Renal cortex interstitium (tissue), 11 donors: Measurements from ENCODE around the gene EPB41L3. TPM values are rescaled to one million over a fixed set of nuclear protein-coding genes. Genes with fewer than 3 reads are reported as not detected.

Experiments used
- DNase-seq, 11 donors: peaks; one replicate each; pipeline ENCODE4 v3.0.0-alpha.2; 2013; ENCODE audit warnings: low read depth in 9 of 11, low spot score in 4 of 11; ENCODE audit errors: extremely low read depth in 1 of 11
- polyA plus RNA-seq, 3 donors: library from polyadenylated mRNA; unstranded; fragments of 120-200 nt; gene quantifications; one replicate each; pipeline ENCODE4 v1.2.1, GENCODE V29; 2013; ENCODE audit not compliant: insufficient read length in 3 of 3

EPB41L3 gene
- polyA plus RNA-seq, 3 donors: 57.5 to 63.1 (median 58.2) TPM

DNA sequence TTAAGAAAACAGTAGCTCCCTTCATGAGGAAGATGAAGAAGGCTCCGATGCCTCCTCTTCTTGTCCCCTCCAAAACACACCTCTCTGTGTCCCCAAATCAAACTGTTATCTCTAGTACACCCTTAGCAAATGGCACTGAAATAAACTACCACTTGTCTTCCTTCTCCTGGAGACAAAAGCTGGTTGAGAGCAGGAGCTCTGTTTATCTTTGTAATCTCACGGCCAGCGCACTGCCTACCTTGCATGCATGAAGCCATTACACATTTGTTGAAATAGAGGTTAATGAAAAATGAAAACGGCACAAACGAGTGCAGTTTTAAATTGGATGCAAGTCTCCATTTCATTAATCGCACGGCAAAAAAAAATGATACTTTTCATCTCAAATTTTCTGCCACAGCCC, 113.7 kb downstream of the EPB41L3 start:
- no peak for DNase-seq

DNA sequence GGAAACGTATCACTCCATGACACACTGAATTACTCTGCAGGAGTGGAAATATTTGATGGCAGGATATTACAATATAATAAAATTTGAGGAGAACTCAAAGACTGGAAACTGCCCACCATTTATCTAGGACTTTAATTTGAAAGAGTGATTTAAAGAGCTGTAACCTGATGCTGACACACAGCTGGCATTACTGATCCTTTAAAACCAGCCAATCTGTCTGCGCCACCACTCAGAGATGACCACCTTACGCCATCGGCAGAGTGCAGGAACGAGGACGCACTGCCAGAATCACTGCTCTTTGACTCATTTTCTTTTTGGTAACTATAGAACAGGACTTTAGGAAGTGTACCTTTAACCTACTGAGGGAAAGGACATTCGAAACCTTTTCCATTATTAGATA, 114.1 kb downstream of the EPB41L3 start:
- no peak for DNase-seq

DNA sequence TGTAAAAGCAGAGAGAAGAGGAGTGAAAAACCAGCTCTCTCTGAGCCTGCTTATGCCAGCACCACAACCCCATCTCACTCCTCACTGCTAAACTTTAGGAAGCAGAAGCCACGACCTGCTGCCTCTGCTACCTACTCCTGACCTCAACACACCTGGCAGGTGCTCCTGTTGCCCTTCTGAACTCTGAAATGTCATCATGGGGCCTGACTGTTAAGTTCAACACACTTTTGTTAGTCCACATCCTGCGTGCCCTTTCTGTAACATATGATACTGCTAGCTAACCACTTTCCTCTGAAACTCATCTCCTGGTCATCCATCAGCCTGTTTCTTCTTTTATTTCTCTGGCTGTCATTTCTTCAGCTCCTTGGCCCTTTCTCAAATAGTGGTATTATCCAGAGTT, 118.1 kb downstream of the EPB41L3 start:
- DNase-seq: no peak

DNA sequence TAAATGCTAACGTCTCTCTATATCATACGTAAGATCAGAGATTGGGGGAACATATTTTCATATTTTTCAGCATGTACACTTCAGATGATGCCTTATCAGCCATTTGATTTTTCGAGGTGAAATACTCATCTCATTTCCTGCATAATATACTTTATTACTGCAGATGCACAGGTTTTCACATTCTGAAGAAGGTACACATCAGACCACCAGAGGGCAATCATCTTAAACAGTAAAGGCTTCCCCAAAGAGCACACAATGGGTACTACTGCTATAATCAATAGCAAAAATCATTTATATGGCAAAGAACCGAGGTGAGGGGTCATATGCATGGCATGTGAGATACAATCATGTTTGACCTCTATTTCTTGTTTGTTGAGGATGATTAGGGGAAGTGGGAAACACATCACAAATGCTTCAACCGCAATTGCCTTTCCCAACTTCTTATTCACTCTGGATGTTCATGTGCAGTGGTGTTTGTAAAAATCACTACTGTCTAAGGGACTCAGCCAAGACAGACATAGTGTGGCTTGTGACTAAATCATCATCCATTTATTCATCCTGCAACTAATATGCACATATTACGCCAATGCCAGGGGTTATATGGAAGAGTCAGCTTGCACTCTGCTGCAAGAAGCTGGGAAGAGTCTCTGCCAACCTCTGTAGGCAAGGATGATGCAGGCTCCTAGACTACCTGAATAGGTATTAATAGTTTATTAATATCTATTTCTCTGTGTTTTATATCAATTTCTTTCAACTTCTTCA, 118.7 kb downstream of the EPB41L3 start:
- DNase-seq: peak in 1 of 11 donors; percentile 24

DNA sequence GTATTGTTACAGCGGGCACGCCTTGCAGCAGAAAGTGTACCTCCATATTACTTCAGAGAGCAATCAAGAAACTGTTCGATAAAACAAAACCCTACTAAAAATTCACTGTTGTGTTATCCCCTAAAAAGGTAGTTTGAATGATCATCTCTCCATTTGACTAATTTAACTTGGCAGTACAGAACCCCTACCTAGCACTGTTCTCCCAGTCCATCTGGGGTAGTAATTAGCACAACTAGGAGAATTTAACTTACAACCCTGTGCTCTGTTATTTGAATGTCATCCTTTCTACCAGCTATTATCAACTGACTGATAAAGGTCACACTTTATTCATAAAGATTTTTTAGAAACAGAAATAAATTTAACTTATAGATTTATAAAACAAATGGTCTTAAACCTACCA, 121.2 kb downstream of the EPB41L3 start:
- no peak for DNase-seq

DNA sequence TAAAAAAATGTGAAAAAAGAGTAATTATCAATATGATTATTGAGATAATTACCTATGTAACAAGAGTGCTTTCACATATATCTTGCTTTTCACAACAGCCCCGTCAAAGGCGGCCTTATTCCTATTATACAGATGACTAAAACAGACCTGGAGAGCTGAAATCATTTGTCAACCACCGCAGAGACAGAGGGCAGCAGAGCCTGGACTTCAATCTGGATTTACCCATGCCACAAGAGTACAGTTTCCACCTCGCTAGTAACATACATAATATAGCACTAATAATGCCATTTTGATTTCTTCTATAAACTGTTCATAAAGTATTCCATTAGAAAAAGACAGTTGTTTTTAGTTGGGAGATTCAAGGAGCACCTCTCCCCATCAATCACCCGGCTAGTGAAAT, 121.8 kb downstream of the EPB41L3 start:
- DNase-seq: no peak

DNA sequence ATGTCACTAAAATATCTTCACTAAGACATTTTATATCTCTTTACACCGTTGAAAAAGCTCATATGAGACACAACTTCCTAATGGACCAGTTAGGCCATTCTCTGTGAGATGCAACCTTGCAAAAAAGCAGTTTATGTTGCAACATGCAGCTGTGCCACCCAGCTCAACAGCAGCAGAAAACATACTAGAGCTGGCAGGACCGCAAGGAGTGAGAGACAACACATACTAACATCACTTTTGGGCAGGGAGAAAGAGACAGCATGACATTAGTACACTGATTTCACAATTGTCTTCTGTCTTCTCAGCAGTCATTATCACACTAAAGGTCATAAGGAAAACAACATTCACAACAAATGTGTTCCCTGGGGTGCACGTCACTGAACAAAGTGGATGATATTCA, 122.9 kb downstream of the EPB41L3 start:
- DNase-seq: no peak

DNA sequence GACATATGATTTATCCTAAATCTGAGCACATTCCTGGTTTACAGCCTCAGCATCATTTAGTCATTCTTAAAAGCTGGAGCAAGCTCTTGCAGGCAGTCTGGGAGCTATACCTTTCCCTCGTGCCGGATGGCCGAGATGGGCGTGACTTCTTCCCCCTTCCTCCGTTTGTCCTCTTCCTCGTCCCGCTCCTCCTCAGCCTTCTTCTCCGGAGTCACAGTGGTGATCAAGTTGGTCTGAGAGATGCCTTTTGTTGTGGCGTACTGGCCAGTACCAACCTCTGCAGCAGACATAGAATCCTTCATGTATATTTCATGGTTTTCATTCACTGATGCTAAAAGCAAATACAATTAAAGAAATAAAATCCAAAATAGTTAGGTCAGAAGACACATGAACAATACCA, 124.2 kb downstream of the EPB41L3 start:
- no peak for DNase-seq

DNA sequence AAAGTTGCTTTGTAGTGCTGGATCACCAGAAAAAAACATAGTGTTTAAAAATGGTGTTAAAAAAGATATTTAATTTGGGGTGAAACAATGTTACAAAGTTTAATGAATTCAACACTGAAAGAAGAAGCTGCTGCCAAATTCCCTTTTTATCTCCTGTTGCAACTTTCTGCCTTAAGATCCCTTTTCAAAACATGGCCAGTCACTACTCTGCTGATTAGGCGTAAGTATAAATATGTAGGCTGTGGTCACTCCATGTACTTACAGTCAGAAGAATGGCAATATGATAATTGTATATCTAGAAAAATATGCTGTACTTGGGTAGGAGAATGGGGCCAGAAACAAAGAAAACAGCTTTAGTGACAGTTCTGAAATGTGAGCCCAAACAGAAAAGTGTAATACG, 124.8 kb downstream of the EPB41L3 start:
- DNase-seq: no peak

DNA sequence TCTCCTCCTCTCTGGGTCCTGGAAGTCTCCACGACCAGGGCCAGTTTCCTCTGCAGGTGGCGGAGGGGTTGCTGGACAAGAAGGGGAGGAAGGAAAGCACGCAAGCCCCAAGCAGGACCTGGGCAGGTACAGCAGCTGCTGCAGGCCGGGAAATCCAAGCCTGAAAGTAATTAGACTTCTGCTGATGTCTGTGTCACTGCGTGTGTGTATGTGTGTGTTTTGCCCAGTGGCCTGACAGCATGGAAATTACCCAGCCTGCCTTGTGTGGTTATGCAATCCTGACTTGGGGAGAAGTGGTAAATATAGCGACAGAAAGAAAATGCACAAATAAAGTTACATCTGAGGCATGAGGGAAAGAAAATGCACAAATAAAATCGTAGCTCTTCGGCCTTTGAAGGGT, 126.5 kb downstream of the EPB41L3 start:
- DNase-seq: peak in 5 of 11 donors; percentile 21 to 45 (median 33)

DNA sequence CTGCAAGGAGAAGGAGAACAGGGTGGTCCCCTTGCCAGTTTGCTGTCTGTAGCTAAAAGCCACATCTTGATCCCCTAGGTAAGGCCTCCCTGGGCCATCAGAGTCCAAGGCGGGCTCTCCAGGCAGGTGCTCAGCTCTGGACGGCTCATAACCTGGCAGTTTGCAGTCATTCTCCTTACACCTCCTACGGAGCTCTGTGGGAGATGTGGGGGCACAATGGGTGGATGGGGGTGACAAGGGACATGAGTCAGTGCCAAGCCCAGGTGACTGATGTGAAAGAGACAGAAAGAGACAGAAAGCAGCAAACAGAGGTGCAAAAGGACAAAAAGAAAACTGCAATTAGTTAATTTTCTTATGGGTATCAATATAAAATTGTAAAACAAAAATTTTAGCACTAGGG, 127.7 kb downstream of the EPB41L3 start:
- no peak for DNase-seq

DNA sequence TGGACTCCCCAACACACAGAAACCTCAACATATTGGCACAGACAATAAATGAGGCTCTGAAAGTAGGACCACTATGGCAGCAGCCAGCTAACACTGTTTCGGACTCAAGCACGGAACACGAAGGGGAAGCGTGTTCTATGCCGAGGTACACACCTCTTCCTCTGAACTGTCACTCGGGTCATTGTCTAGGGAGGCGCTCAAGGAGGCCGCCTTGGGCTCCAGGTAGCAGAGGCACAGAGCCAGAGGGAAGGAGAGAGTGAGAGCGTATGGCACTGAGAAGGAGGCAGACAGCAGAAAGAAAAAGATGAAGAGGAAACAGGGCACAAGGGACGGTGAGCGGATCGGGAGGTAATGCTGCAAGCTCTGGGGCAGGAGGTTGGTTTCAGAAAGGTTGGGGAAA, 128.1 kb downstream of the EPB41L3 start:
- DNase-seq: no peak

DNA sequence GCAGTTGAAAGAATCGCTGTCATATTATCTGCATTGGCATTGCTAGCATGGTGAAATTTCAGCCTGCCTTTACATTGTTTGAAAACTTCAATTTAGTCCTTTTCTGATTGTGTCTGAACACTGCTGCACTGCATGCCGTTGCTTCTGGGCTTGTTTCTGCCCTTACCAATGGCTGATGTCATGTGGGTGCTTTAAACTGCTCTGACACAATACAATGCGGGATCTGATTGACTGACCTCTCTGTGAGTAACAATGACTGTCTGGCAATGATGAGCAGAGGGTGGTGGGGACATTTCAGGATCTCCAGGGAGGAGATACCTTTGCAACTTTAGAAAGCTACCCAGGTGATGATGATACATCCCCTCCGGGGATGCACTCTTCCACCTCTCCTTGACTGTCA, 128.8 kb downstream of the EPB41L3 start:
- DNase-seq: no peak

DNA sequence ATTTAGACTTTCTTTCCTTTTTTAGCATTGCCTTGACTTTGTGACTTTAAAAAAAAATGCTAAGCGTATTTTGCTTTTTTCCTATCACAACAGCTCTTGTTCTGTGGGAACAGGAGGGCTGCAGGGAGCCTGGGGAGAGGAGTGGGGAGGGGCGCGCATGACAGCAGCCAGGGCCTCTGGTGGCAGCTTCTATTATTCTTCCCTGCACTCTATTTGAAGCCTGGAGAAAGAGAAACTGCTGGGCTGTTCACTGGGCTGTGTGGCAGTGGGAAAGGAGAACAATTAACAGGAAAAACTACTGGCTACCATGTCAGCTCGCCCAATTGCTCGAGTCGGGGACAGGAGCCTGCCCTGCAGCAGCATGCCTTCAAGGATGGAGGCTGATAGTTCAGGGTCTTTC, 129.3 kb downstream of the EPB41L3 start:
- no peak for DNase-seq

DNA sequence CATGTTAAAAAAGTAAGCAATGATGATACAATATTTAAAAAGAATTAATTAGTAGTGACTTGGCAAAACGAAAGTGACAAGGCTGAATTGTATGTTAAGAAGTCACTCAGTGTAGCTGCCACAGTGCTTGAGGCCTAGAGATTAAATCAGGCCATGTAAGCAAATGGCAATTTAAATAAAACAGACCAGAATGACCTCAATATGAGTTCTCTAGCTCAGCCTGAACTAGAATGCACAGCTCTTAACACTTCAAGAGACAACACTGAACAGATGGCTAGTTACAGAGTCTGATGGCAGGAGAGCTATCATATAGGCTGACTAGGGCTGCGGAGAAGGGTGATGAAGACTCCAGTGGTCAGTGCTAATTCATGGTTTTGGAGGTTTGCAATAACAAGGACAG, 130.3 kb downstream of the EPB41L3 start:
- no peak for DNase-seq

DNA sequence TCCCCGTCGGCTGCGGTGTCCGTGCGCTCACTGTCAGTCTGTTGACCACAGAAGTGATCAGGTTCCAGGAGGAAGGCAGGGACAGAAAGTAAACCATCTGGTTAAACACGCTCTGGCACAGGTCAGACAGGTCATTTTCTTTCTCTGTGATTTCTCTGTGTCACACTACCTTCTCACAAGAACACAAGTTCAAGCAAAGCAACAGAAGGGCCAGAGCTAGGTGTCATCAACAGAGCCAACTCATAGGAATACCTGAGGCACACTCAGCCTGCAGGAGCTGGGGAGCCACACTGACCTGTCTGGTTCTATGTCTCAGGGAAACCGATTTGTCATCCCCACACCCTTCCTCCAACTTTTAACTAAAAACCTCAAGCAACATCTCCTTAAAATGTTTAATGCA, 133.2 kb downstream of the EPB41L3 start:
- no peak for DNase-seq

DNA sequence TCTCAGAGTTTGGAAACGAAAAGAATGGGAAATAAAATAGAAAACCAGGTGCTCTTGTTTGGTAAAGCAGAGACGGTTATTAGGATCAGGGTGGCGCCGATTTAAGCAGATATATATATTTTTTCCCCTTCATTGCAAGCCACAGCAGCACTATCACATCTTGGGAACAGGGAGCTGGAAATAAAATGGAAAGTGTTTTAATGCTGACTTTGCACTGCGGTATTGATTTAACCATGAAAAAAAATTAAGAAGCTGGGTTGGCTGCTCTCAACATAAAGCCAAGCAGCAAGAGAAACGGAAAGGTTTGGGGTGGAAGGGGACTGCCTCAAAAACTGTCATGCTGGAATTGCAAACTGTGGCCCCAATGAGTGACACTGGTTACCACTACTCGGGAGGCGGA, 145.5 kb downstream of the EPB41L3 start:
- DNase-seq: no peak

DNA sequence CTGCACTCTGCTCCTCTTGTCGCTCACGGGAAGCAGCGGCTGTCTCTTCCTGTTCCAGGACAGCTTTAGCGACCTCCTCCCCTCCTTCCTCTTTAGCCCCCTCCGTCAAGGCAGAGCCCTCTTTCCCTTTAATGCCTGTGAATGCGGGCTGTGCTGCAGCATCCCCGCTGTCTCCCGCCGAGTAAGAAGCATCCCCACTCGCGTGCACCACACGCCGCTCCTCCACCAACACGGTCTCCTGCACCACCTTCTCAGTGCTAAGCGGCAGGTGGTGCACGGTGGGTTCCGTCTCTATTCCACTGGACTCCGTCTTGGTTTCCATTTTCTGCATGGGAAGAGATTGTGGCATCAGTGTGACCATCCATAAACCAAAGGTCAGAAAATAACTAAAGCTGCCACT, 146.7 kb downstream of the EPB41L3 start:
- no peak for DNase-seq

DNA sequence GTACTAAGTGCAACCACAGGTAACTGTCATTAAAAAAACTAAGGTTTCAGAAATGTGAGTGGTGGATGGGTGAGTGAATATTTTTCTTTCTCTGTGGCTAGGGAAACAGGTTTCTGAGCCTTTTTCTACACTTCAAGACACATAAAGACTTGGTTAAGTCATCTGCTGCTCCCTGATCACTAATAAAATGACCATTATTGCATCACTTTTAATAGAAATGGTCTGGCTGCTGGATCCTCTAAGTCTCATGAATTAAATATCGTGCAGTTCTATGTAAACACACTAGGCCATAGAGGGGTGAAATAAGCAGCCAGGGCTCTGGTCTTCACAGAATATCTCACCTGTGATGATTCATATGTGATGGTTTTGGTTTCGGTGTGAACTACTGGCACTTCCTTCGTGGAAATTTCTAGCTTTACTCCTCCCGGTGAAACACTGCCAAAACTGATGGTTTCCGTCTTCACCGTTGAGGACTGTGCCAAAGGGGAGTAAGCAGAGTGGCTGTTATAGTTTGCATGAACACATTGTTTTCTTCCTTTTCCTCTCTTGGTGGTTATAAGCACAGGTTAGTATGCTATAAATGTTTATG, 147.8 kb downstream of the EPB41L3 start:
- no peak for DNase-seq

DNA sequence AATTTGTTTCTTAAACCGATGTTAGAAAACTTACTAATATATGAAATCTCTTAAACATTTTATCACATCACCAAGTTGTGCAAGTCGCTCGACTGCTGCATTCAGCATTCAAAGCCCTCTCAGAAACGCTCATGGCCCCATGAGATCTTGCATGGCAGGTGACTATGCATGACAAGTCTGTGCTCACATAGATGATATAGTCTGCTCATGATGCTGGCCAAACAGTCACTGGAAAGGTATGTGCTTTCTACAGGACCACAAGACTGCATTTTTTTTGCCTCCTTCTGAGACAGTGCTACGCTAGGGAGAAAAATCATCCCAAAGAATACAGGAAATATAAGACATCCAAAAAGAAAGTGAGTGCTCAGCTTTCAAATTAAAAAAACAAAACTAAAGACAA, 150.0 kb downstream of the EPB41L3 start:
- DNase-seq: no peak

DNA sequence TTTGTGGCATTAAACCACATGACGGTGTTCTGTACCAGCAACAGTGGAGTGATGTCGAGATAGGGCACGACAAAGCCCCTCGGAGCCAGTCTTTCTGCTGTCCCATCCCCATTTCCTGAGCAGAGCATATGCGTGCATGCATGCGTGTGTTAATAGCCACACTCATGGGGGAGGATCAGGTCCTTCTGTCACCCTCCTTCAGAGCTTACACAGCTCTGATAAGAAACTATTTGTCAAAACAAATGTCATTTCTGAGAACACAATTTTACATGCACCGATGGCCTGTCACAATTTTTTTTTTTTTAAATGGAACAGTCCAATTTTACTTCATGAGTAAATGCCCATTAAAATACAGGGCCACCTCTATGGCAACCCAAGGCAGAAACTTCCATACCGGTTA, 152.4 kb downstream of the EPB41L3 start:
- no peak for DNase-seq
